GM23338 (cell line): Measurements from ENCODE around the gene PXK. TPM values are rescaled to one million over a fixed set of nuclear protein-coding genes. Genes with fewer than 3 reads are reported as not detected.
A peak's percentile ranks its signal among the peaks of the same experiment; 100 is the strongest.

Source experiments
- ATAC-seq: fragments of 200-7000 bp; cut with Tn5 transposase; 3 replicates; pipeline ENCODE4 v1.9.1; 2020
- DNase-seq: peaks from one replicate; pipeline ENCODE4 v3.0.0-alpha.2; 2015; ENCODE audit warnings: low spot score
- H2AFZ ChIP-seq: fragments of 200-600 bp; sonication (generic); 2 replicates; pipeline ENCODE4 v1.8.0; 2016; ENCODE audit warnings: antibody characterized with exemption, mild to moderate bottlenecking, moderate library complexity
- H3F3A ChIP-seq: fragments of 200-600 bp; sonication (generic); replicated peaks from 2 replicates; pipeline ENCODE4 v1.8.0; 2017; ENCODE audit warnings: antibody characterized with exemption, mixed run types, low read depth
- H3K27ac ChIP-seq: fragments of 200-600 bp; sonication (generic); 2 replicates; pipeline ENCODE4 v1.6.1; 2016; ENCODE audit warnings: low read depth
- H3K27me3 ChIP-seq: fragments of 200-600 bp; sonication (generic); 2 replicates; pipeline ENCODE4 v1.8.0; 2016; ENCODE audit warnings: mild to moderate bottlenecking, mixed run types, moderate library complexity; ENCODE audit not compliant: insufficient read depth
- H3K36me3 ChIP-seq: fragments of 200-600 bp; sonication (generic); 2 replicates; pipeline ENCODE4 v1.8.0; 2016; ENCODE audit warnings: mild to moderate bottlenecking; ENCODE audit not compliant: insufficient read depth
- H3K4me1 ChIP-seq: fragments of 200-600 bp; sonication (generic); 2 replicates; pipeline ENCODE4 v1.8.0; 2016; ENCODE audit warnings: mild to moderate bottlenecking, moderate library complexity; ENCODE audit not compliant: insufficient read depth
- H3K4me2 ChIP-seq: fragments of 200-600 bp; sonication (generic); 2 replicates; pipeline ENCODE4 v1.7.1; 2017; ENCODE audit warnings: mixed run types
- H3K4me3 ChIP-seq: fragments of 200-600 bp; sonication (generic); 2 replicates; pipeline ENCODE4 v1.6.1; 2016; ENCODE audit warnings: mixed run types
- H3K79me2 ChIP-seq: fragments of 200-600 bp; sonication (generic); replicated peaks from 2 replicates; pipeline ENCODE4 v1.8.0; 2017; ENCODE audit warnings: mild to moderate bottlenecking; ENCODE audit not compliant: insufficient read depth
- H3K9me2 ChIP-seq: fragments of 200-600 bp; sonication (generic); 2 replicates; pipeline ENCODE4 v1.8.0; 2017; ENCODE audit not compliant: insufficient read depth
- H4K20me1 ChIP-seq: fragments of 200-600 bp; sonication (generic); replicated peaks from 2 replicates; pipeline ENCODE4 v1.8.0; 2017; ENCODE audit warnings: mild to moderate bottlenecking; ENCODE audit not compliant: insufficient read depth
- H3K27ac Mint-ChIP-seq: 2 replicates; pipeline ENCODE4 v1.8.0; 2020; ENCODE audit warnings: inconsistent platforms, mild to moderate bottlenecking, moderate library complexity, mixed read lengths
- H3K27me3 Mint-ChIP-seq: 3 replicates; pipeline ENCODE4 v1.8.0; 2022; ENCODE audit warnings: low read depth, mild to moderate bottlenecking, moderate library complexity, mixed read lengths, inconsistent platforms; ENCODE audit not compliant: insufficient read depth, poor library complexity
- H3K36me3 Mint-ChIP-seq: 3 replicates; pipeline ENCODE4 v1.8.0; 2021; ENCODE audit warnings: low read depth, mild to moderate bottlenecking, inconsistent platforms, moderate library complexity, mixed read lengths
- H3K4me1 Mint-ChIP-seq: 3 replicates; pipeline ENCODE4 v1.8.0; 2020; ENCODE audit warnings: mild to moderate bottlenecking, inconsistent platforms, mixed read lengths
- H3K4me3 Mint-ChIP-seq: 3 replicates; pipeline ENCODE4 v1.8.0; 2021; ENCODE audit warnings: moderate library complexity, mild to moderate bottlenecking, inconsistent platforms, mixed read lengths
- H3K9me3 Mint-ChIP-seq: 3 replicates; pipeline ENCODE4 v1.8.0; 2020; ENCODE audit warnings: moderate library complexity, mild to moderate bottlenecking, inconsistent platforms, mixed read lengths
- CREB1 ChIP-seq: fragments of 250-450 bp; sonication (Bioruptor Pico); IDR thresholded peaks from 2 replicates; pipeline ENCODE4 v1.5.0; 2020; ENCODE audit warnings: low read depth, mild to moderate bottlenecking, moderate library complexity
- CTCF ChIP-seq, 2 experiments: fragments of 200-600 bp in 1 of 2; sonication (generic) in 1 of 2; conservative IDR thresholded peaks; 2 replicates each; pipeline versions ENCODE4 v1.5.1 to v1.6.1; 2016 to 2017; ENCODE audit warnings: antibody characterized with exemption in 2 of 2, low read depth in 2 of 2, mild to moderate bottlenecking in 2 of 2, moderate library complexity in 1 of 2
- EZH2 ChIP-seq: fragments of 200-600 bp; sonication (generic); IDR thresholded peaks from one replicate; pipeline ENCODE4 v1.8.0; 2017; ENCODE audit warnings: antibody characterized with exemption, mild to moderate bottlenecking, low read depth; ENCODE audit not compliant: unreplicated experiment
- JUNB ChIP-seq: IDR thresholded peaks from one replicate; pipeline ENCODE4 v1.6.1; 2016; ENCODE audit warnings: antibody characterized with exemption; ENCODE audit not compliant: unreplicated experiment
- NANOG ChIP-seq: IDR thresholded peaks from 2 replicates; pipeline ENCODE4 v1.6.1; 2016; ENCODE audit warnings: antibody characterized with exemption, borderline replicate concordance
- POLR2AphosphoS5 ChIP-seq: IDR thresholded peaks from 2 replicates; pipeline ENCODE4 v1.6.1; 2016; ENCODE audit warnings: antibody characterized with exemption, low read depth
- REST ChIP-seq: IDR thresholded peaks from one replicate; pipeline ENCODE4 v1.6.1; 2018; ENCODE audit warnings: antibody characterized with exemption; ENCODE audit not compliant: unreplicated experiment
- STAT1 ChIP-seq: IDR thresholded peaks from one replicate; pipeline ENCODE4 v1.6.1; 2016; ENCODE audit warnings: antibody characterized with exemption; ENCODE audit not compliant: unreplicated experiment
- ZNF114 ChIP-seq: fragments of 250-450 bp; sonication (Bioruptor Pico); IDR thresholded peaks from 2 replicates; pipeline ENCODE4 v1.5.0; 2020; ENCODE audit warnings: mild to moderate bottlenecking, moderate library complexity
- ZNF331 ChIP-seq: fragments of 250-450 bp; sonication (Bioruptor Pico); IDR thresholded peaks from 2 replicates; pipeline ENCODE4 v1.5.0; 2020; ENCODE audit warnings: low read depth, mild to moderate bottlenecking, moderate library complexity
- polyA plus RNA-seq: library from polyadenylated mRNA; unstranded; fragments of >200 nt; fragmentation: Nextera tagmentation; extraction: Ambion mirVana; gene quantifications from 2 replicates; pipeline ENCODE4 v1.2.1, GENCODE V29; 2016
- total RNA-seq: library from RNA; depleted of rRNA; stranded (reverse); fragments of >200 nt; shearing (Covaris generic); gene quantifications from 2 replicates; pipeline ENCODE4 v1.2.3, GENCODE V29; 2014
- TF ChIP-seq, protein P1 (sequence below): IDR thresholded peaks from 2 replicates; pipeline ENCODE4 v1.6.1; 2016; ENCODE audit warnings: antibody characterized with exemption

Gene PXK
- total and polyA plus RNA-seq, 2 experiments from 2014 or later = 6.4 to 6.5 TPM

DNA sequence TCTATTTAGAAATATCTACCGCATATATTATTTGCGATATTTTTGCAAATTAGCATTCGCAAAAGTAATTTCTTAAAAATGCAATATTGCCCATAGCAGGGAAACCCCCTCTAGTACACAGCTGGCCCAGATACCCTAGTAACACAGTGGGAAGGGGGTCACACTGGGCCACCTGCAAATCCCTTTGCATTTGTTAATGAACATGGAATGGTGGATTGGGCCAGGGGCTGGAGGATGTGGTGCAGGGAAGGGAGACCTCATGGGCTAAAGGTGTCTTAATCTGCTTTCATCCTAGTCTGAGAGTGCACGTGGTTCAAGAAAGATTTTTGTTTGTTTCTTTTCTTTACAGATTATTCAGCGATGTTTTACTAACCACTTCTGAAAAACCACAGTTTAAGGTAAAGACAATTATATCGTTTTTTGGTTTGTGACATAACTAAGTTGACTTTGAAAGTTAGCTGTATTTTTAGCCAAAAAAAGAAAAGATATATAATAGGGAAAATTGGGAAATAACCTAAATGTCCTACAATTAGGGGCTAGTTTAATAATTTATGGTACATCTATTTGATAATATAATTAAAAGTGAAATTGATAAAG, 70.9 kb downstream of the PXK start (continued):
- TF ChIP-seq STAT1 (no peak), NANOG (no peak), JUNB (no peak), CTCF (conservative IDR thresholded peaks at IDR 0.05; ENCODE audit: low read depth in 2 of 2) (no peak), ZNF331 (CRISPR knock-in tag) (no peak)

DNA sequence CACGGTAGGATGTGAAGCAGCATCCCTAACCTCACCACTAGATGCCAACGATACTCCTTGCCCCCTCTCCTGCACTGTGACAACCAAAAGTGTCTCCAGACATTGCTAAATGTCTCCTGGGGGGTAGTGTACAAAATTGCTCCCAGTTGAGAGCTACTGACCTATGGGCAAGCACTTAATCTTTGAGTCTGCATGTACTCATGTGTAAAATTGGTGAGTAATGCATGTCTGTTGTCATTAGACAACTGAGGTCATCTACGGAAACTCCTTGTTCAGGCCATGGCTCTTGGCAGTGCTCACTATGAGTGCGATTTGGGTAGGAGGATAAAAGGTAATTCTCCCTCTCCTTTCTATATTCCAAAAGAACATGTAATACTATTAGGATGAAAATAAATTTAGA, 71.7 kb downstream of the PXK start:
- Mint-ChIP-seq H3K27me3 (no peaks in the 10 kb centered on the region), H3K36me3 (no peaks in the 10 kb centered on the region; the same call in 2 of the 3 replicates), H3K27ac (no peak overlapping the region; the same call in 1 of the 2 replicates), H3K4me3 (no peak overlapping the region), H3K9me3 (no peaks in the 10 kb centered on the region), H3K4me1 (peaks cover 19% of the 10 kb centered on the region; the same call in 2 of the 3 replicates)
- Histone ChIP-seq H3K4me1 (peaks cover 14% of the 10 kb centered on the region), H3K36me3 (no peaks in the 10 kb centered on the region), H3K4me2 (no peak overlapping the region), H3K27ac (no peak overlapping the region), H3K79me2 (no peaks in the 10 kb centered on the region), H2AFZ (no peak overlapping the region), H3K9me2 (no peaks in the 10 kb centered on the region), H3K27me3 (no peaks in the 10 kb centered on the region), H3F3A (no peaks in the 10 kb centered on the region), H3K4me3 (no peak overlapping the region), H4K20me1 (no peaks in the 10 kb centered on the region)
- DNase-seq = no peak
- ATAC-seq = peak; percentile 43; the same call in 2 of the 3 replicates
- no peak for TF ChIP-seq ZNF331 (CRISPR knock-in tag)
- TF ChIP-seq, protein P1, sequence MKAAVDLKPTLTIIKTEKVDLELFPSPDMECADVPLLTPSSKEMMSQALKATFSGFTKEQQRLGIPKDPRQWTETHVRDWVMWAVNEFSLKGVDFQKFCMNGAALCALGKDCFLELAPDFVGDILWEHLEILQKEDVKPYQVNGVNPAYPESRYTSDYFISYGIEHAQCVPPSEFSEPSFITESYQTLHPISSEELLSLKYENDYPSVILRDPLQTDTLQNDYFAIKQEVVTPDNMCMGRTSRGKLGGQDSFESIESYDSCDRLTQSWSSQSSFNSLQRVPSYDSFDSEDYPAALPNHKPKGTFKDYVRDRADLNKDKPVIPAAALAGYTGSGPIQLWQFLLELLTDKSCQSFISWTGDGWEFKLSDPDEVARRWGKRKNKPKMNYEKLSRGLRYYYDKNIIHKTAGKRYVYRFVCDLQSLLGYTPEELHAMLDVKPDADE = no peak
- no peak for TF ChIP-seq CREB1 (CRISPR knock-in tag)
- no peak for TF ChIP-seq POLR2AphosphoS5
- no peak for TF ChIP-seq STAT1
- TF ChIP-seq REST = no peak
- no peak for TF ChIP-seq NANOG
- TF ChIP-seq EZH2 = no peak
- TF ChIP-seq ZNF114 (CRISPR knock-in tag) = no peak
- TF ChIP-seq JUNB = no peak
- no peak for TF ChIP-seq CTCF (conservative IDR thresholded peaks at IDR 0.05; ENCODE audit: low read depth in 2 of 2)
